PC-9 (cell line): Measurements from ENCODE around the gene BCL2L14.

ENCODE experiments used
- EZH2 ChIP-seq: fragments of 200-600 bp; sonication (generic); IDR thresholded peaks from 2 replicates; pipeline ENCODE4 v1.8.0; 2017; ENCODE audit warnings: antibody characterized with exemption, low read depth
- TF ChIP-seq, protein P1 (sequence below): fragments of 200-600 bp; sonication (generic); conservative IDR thresholded peaks from 2 replicates; pipeline ENCODE4 v1.6.1; 2017; ENCODE audit warnings: mixed run types, antibody characterized with exemption, mild to moderate bottlenecking, moderate library complexity

DNA sequence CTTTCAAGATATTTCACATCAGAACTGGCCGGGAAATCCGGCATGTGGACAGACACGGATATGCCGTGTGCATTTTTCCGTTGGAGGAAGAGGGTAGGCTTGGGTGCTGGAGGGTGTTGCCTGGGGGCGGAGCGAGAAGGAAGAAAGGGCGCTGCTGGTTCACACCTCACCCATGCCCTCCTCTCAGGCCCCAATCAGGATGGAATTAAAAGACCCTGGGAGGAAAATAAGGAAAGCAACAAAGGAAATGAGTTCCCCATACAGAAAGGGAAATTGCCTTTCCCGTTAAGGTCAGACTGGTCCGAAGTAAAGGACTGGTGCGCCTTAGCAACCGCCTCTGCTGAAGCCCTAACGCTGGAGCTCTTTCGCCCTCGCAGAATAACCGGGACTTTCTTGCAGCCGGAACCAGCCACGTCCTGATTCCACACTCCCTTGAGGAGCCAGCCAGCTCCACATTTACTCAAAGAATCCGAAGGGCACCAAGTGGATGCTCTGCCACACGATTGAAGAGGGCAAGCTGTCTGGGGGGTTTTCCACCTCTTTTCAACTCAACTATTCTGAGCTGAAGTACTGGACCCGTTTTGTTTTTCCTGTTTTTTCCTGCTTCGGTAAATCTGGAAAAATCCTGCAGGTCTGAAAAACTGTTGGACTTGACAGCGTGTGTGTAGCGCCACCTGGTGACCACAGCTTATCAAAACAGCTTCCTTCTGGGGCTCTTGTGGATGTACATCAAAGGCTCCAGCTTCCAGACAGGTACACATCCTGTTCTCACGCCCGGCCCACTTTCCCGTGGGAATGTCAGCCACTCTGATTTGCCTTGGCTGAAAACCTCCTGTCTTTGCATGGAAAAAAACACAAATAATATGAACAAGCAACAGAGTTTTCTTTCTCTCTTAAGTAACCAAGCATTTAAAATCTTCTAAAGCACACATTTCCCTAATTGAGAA, 37.6 kb upstream of the BCL2L14 start:
- TF ChIP-seq, protein P1, sequence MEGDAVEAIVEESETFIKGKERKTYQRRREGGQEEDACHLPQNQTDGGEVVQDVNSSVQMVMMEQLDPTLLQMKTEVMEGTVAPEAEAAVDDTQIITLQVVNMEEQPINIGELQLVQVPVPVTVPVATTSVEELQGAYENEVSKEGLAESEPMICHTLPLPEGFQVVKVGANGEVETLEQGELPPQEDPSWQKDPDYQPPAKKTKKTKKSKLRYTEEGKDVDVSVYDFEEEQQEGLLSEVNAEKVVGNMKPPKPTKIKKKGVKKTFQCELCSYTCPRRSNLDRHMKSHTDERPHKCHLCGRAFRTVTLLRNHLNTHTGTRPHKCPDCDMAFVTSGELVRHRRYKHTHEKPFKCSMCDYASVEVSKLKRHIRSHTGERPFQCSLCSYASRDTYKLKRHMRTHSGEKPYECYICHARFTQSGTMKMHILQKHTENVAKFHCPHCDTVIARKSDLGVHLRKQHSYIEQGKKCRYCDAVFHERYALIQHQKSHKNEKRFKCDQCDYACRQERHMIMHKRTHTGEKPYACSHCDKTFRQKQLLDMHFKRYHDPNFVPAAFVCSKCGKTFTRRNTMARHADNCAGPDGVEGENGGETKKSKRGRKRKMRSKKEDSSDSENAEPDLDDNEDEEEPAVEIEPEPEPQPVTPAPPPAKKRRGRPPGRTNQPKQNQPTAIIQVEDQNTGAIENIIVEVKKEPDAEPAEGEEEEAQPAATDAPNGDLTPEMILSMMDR, result peak; percentile 95
- TF ChIP-seq EZH2, result no peak
